Measurements from ENCODE around the gene LIN54.

DNA sequence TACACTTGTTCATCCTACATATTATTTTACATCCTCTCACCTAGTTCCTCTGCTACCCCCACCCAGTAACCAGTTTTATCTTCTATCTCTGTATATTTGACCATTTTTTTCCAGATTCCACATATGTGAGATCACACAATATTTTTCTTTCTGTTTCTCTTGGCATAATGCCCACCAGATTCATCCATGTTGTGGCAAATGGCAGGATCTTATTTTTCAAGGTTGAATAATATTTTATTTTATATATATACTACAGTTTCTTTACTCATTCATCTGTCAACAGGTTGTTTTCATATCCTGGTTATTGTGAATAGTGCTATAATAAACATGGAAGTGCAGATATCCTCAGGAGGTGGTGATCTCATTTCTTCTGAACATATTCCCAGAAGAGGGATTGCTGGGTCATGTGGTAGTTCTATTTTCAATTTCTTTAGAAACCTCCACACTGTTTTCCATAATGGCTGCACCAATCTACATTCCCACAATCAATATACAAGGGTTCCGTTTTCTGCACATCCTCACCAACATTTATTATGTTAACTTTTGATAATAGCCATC lies 61.9 kb downstream of the LIN54 start:
- TF ChIP-seq, protein P1, sequence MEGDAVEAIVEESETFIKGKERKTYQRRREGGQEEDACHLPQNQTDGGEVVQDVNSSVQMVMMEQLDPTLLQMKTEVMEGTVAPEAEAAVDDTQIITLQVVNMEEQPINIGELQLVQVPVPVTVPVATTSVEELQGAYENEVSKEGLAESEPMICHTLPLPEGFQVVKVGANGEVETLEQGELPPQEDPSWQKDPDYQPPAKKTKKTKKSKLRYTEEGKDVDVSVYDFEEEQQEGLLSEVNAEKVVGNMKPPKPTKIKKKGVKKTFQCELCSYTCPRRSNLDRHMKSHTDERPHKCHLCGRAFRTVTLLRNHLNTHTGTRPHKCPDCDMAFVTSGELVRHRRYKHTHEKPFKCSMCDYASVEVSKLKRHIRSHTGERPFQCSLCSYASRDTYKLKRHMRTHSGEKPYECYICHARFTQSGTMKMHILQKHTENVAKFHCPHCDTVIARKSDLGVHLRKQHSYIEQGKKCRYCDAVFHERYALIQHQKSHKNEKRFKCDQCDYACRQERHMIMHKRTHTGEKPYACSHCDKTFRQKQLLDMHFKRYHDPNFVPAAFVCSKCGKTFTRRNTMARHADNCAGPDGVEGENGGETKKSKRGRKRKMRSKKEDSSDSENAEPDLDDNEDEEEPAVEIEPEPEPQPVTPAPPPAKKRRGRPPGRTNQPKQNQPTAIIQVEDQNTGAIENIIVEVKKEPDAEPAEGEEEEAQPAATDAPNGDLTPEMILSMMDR (IDR thresholded peaks at IDR 0.05), result no peak
- no peak for TF ChIP-seq POLR2A (IDR thresholded peaks at IDR 0.05)

Measured in testis (tissue), 2 donors.